ENCODE measurements around the gene TBC1D5.

DNA sequence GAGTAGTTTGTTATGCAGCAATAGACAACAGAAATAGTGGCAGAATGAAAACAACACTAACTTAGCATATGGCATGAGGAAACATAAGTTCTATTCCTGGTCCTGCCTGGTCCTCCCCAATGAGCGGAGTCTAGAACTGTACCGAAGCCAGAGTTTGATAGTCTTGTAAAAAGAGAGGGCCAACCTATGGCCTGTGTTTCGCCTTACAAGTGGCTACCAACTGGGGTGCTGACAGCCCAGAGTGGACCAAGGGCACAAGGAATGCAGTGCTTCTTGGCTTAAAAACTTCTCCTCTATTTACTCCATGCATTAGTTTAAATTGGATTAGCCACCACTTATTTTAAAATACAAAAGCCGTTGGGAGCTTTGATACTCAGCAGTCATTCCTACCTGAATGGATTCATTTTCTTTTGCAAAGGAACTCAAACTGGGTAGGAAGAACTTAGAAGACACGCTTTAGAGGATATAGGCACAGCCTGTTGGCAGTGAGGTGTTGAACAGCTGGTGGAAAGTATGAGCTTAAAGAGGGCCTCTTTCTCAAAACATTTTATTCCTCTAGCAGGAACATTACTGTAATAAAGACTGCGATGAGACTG, 554.7 kb downstream of the TBC1D5 start:
- TF ChIP-seq, protein P1, sequence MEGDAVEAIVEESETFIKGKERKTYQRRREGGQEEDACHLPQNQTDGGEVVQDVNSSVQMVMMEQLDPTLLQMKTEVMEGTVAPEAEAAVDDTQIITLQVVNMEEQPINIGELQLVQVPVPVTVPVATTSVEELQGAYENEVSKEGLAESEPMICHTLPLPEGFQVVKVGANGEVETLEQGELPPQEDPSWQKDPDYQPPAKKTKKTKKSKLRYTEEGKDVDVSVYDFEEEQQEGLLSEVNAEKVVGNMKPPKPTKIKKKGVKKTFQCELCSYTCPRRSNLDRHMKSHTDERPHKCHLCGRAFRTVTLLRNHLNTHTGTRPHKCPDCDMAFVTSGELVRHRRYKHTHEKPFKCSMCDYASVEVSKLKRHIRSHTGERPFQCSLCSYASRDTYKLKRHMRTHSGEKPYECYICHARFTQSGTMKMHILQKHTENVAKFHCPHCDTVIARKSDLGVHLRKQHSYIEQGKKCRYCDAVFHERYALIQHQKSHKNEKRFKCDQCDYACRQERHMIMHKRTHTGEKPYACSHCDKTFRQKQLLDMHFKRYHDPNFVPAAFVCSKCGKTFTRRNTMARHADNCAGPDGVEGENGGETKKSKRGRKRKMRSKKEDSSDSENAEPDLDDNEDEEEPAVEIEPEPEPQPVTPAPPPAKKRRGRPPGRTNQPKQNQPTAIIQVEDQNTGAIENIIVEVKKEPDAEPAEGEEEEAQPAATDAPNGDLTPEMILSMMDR (IDR thresholded peaks at IDR 0.05) = no peak
- TF ChIP-seq, protein P2, sequence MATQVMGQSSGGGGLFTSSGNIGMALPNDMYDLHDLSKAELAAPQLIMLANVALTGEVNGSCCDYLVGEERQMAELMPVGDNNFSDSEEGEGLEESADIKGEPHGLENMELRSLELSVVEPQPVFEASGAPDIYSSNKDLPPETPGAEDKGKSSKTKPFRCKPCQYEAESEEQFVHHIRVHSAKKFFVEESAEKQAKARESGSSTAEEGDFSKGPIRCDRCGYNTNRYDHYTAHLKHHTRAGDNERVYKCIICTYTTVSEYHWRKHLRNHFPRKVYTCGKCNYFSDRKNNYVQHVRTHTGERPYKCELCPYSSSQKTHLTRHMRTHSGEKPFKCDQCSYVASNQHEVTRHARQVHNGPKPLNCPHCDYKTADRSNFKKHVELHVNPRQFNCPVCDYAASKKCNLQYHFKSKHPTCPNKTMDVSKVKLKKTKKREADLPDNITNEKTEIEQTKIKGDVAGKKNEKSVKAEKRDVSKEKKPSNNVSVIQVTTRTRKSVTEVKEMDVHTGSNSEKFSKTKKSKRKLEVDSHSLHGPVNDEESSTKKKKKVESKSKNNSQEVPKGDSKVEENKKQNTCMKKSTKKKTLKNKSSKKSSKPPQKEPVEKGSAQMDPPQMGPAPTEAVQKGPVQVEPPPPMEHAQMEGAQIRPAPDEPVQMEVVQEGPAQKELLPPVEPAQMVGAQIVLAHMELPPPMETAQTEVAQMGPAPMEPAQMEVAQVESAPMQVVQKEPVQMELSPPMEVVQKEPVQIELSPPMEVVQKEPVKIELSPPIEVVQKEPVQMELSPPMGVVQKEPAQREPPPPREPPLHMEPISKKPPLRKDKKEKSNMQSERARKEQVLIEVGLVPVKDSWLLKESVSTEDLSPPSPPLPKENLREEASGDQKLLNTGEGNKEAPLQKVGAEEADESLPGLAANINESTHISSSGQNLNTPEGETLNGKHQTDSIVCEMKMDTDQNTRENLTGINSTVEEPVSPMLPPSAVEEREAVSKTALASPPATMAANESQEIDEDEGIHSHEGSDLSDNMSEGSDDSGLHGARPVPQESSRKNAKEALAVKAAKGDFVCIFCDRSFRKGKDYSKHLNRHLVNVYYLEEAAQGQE (IDR thresholded peaks at IDR 0.05; ENCODE audit: insufficient read depth in 1 of 2, low read depth in 2 of 2, low read length in 1 of 2) = no peak
- no peak for TF ChIP-seq SIN3A (IDR thresholded peaks at IDR 0.05; ENCODE audit: borderline replicate concordance, insufficient read depth, low read depth, low read length)

Data from Panc1 (cell line).